ENCODE measurements around the gene CDCA7. TPM values are rescaled to one million over a fixed set of nuclear protein-coding genes. Genes with fewer than 3 reads are reported as not detected.
"Not testable (repeated sequence)": the region's sequence is repeated elsewhere in the genome, so short reads cannot be mapped to it uniquely, and the experiment has no call there.

The CDCA7 gene
- polyA plus RNA-seq = 10 to 100 TPM in 2 of 4 donors, 1 to 10 TPM in 2; 4.7 to 94.7 (median 28.4) TPM
- long read RNA-seq, donor 1 = 0 reads
- long read RNA-seq, donor 2, transcript CDCA7-202 (9 exons, 2,500 nt) = major isoform, 5 of 8 reads
- long read RNA-seq, donor 2, partial matches to known transcripts = 0 of 8 reads
- long read RNA-seq, donor 2, other reads (novel, unspliced or antisense) = 0 of 8 reads
- long read RNA-seq, donor 3, transcript CDCA7-202 (9 exons, 2,500 nt) = major isoform, 6 of 13 reads
- long read RNA-seq, donor 3, partial matches to known transcripts = 6 of 13 reads
- long read RNA-seq, donor 3, other reads (novel, unspliced or antisense) = 0 of 13 reads
- long read RNA-seq, donor 4 = 0 reads
- long read RNA-seq, donor 5, partial matches to known transcripts = 0 of 2 reads
- long read RNA-seq, donor 5, other reads (novel, unspliced or antisense) = 0 of 2 reads
- long read RNA-seq, donor 6, transcript CDCA7-202 (9 exons, 2,500 nt) = major isoform, 13 of 21 reads
- long read RNA-seq, donor 6, partial matches to known transcripts = 0 of 21 reads
- long read RNA-seq, donor 6, other reads (novel, unspliced or antisense) = 0 of 21 reads
- long read RNA-seq, donor 7 = 0 reads
- long read RNA-seq, donor 8, partial matches to known transcripts = 0 of 2 reads
- long read RNA-seq, donor 8, other reads (novel, unspliced or antisense) = 0 of 2 reads
- long read RNA-seq, donor 9, transcript CDCA7-202 (9 exons, 2,500 nt) = major isoform, 6 of 7 reads
- long read RNA-seq, donor 9, partial matches to known transcripts = 0 of 7 reads
- long read RNA-seq, donor 9, other reads (novel, unspliced or antisense) = 0 of 7 reads
- long read RNA-seq, donor 10, transcript CDCA7-202 (9 exons, 2,500 nt) = major isoform, 17 of 28 reads
- long read RNA-seq, donor 10, transcript CDCA7-201 (10 exons, 2,789 nt) = minor isoform, 6 of 28 reads
- long read RNA-seq, donor 10, partial matches to known transcripts = 5 of 28 reads
- long read RNA-seq, donor 10, other reads (novel, unspliced or antisense) = 0 of 28 reads

DNA sequence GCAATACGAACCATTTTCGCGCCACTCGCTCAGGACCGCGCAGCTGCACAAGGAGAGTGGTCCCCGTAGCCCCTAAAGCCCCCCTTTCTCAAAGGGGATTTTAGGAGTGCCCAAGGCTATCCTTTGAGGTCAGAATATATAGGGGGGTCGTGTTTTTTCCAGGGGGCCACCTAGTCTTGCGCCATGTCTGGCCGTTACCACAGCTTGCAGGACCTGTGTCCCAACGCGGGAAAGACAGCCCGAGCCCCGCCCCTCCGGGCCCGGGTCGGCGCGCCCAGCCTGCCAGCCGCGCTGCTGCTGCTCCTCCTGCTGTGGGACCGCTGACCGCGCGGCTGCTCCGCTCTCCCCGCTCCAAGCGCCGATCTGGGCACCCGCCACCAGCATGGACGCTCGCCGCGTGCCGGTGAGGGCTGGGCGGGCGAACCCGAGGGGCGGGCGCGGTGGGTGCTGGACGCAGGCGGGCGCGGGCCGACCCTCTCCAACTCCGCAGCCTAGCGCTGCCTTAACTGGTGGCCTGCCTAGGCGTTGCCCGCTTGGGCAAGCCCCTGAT lies at the start of gene CDCA7:
CDCA7 (plus strand) TSS at position 291 of the 550 bp plus-strand sequence; CDS start at position 383, 92 bp downstream.
- Histone ChIP-seq H3K4me1 (ENCODE audit: control insufficient read depth in 3 of 3, insufficient read depth in 2 of 3, low read depth in 1 of 3, low read length in 2 of 3) (peaks cover 0 to 3% (median under 1%) of the 10 kb centered on the region in 3 donors), H3K9me3 (ENCODE audit: control insufficient read depth in 2 of 2, insufficient read depth in 1 of 2, low read depth in 1 of 2, low read length in 1 of 2) (no peaks in the 10 kb centered on the region), H3K27ac (ENCODE audit: low read depth in 1 of 3, low read length in 2 of 3) (peak within 1 kb of the TSS; percentile 38 to 78 (median 63)), H3K36me3 (ENCODE audit: control insufficient read depth in 3 of 3, insufficient read depth in 2 of 3, low read depth in 1 of 3, low read length in 3 of 3) (peaks cover 0 to 3% (median 0%) of the 10 kb centered on the region in 3 donors), H3K27me3 (ENCODE audit: control insufficient read depth in 3 of 3, insufficient read depth in 3 of 3, low read length in 3 of 3) (peaks cover 0 to 3% (median 0%) of the 10 kb centered on the region in 3 donors), H3K4me3 (ENCODE audit: low read depth in 1 of 3, low read length in 3 of 3) (peak within 1 kb of the TSS; percentile 45 to 71 (median 70))
- 0 to 1% (median 0%) methylated on average over 29 to 50 of the region's 50 CpGs for WGBS, 3 donors
- DNase-seq = peak; percentile 68 to 92
- FAIRE-seq = no peak

DNA sequence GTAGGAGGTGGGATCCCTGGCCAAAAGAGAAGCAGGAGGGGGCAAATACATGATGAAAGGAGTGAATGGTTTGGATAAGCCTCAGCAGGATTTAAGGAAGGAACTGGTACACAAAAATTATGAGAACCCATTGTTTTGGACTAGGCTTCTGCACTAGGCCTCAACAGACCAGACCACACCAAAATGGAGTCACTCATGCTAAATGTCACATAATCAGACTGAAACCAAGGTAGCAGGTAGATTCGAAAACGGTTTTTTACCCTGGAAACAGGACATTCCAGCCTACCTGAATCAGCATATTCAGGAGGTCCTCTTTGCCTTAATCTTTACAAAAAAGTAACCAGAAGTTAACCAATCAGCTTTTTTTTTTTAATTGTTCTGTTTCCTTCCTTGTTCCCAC lies 49.4 kb upstream of the CDCA7 start:
- no peaks in the 10 kb centered on the region for H3K27me3 ChIP-seq (ENCODE audit: control insufficient read depth in 3 of 3, insufficient read depth in 3 of 3, low read length in 3 of 3)
- H3K4me3 ChIP-seq (ENCODE audit: low read depth in 1 of 3, low read length in 3 of 3) = no peak overlapping the region
- WGBS, 3 donors = 85 to 88% (median 86%) methylated on average over 2 of the region's 2 CpGs
- DNase-seq (no peak), FAIRE-seq (no peak)
- no peak overlapping the region for H3K27ac ChIP-seq (ENCODE audit: low read depth in 1 of 3, low read length in 2 of 3)
- peaks cover 0 to 36% of the 10 kb centered on the region in 2 donors for H3K9me3 ChIP-seq (ENCODE audit: control insufficient read depth in 2 of 2, insufficient read depth in 1 of 2, low read depth in 1 of 2, low read length in 1 of 2)
- H3K4me1 ChIP-seq (ENCODE audit: control insufficient read depth in 3 of 3, insufficient read depth in 2 of 3, low read depth in 1 of 3, low read length in 2 of 3) = no peaks in the 10 kb centered on the region
- no peaks in the 10 kb centered on the region for H3K36me3 ChIP-seq (ENCODE audit: control insufficient read depth in 3 of 3, insufficient read depth in 2 of 3, low read depth in 1 of 3, low read length in 3 of 3)

DNA sequence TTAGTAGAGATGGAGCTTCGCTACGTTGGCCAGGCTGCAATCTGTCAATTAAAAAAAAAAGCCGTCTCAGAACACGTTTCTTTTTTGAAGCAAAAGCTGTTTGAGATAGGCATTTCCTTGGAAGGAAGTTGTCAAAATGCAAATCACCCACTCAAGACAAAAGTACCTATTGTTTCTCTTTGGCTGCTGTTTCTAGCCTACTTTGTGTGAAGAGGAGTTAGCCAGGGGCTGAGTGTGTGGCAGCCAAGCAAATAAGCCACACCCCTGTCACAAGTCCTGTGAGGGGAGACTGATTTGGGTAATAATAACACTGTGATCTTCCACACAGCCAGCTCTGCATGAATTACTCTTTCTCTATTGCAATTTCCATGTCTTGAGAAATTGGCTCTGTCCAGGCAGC lies 47.4 kb upstream of the CDCA7 start:
- Histone ChIP-seq H3K9me3 (ENCODE audit: control insufficient read depth in 2 of 2, insufficient read depth in 1 of 2, low read depth in 1 of 2, low read length in 1 of 2) (peaks cover 0 to 24% of the 10 kb centered on the region in 2 donors), H3K4me1 (ENCODE audit: control insufficient read depth in 3 of 3, insufficient read depth in 2 of 3, low read depth in 1 of 3, low read length in 2 of 3) (peaks cover 0 to 13% (median 0%) of the 10 kb centered on the region in 3 donors), H3K27me3 (ENCODE audit: control insufficient read depth in 3 of 3, insufficient read depth in 3 of 3, low read length in 3 of 3) (no peaks in the 10 kb centered on the region), H3K4me3 (ENCODE audit: low read depth in 1 of 3, low read length in 3 of 3) (no peak overlapping the region), H3K27ac (ENCODE audit: low read depth in 1 of 3, low read length in 2 of 3) (no peak overlapping the region), H3K36me3 (ENCODE audit: control insufficient read depth in 3 of 3, insufficient read depth in 2 of 3, low read depth in 1 of 3, low read length in 3 of 3) (no peaks in the 10 kb centered on the region)
- 30 to 47% (median 44%) methylated on average over 4 of the region's 4 CpGs for WGBS, 3 donors
- FAIRE-seq = no peak
- no peak for DNase-seq

DNA sequence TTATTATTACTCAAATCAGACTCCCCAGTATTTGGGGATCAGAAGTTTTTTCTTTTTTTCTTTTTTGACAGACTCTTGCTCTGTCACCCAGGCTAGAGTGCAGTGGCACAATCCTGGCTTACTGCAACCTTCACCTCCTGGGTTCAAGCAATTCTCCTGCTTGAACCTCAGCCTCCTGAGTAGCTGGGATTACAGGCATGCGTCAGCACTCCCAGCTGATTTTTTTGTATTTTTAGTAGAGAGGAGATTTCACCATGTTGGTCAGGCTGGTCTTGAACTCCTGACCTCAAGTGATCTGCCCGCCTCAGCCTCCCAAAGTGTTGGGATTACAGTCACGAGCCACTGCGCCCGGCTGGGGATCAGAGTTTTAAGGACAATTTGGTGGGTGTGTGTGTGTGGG lies 45.3 kb upstream of the CDCA7 start:
- not testable (repeated sequence) for DNase-seq; H3K27ac ChIP-seq (ENCODE audit: low read depth in 1 of 3, low read length in 2 of 3); H3K27me3 ChIP-seq (ENCODE audit: control insufficient read depth in 3 of 3, insufficient read depth in 3 of 3, low read length in 3 of 3); H3K36me3 ChIP-seq (ENCODE audit: control insufficient read depth in 3 of 3, insufficient read depth in 2 of 3, low read depth in 1 of 3, low read length in 3 of 3); FAIRE-seq; H3K4me3 ChIP-seq (ENCODE audit: low read depth in 1 of 3, low read length in 3 of 3)
- H3K4me1 ChIP-seq (ENCODE audit: control insufficient read depth in 3 of 3, insufficient read depth in 2 of 3, low read depth in 1 of 3, low read length in 2 of 3) = peaks cover 0 to 19% (median 2%) of the 10 kb centered on the region in 3 donors
- peaks cover 0 to 24% of the 10 kb centered on the region in 2 donors for H3K9me3 ChIP-seq (ENCODE audit: control insufficient read depth in 2 of 2, insufficient read depth in 1 of 2, low read depth in 1 of 2, low read length in 1 of 2)
- WGBS, 3 donors = 73 to 79% (median 75%) methylated on average over 5 of the region's 5 CpGs

DNA sequence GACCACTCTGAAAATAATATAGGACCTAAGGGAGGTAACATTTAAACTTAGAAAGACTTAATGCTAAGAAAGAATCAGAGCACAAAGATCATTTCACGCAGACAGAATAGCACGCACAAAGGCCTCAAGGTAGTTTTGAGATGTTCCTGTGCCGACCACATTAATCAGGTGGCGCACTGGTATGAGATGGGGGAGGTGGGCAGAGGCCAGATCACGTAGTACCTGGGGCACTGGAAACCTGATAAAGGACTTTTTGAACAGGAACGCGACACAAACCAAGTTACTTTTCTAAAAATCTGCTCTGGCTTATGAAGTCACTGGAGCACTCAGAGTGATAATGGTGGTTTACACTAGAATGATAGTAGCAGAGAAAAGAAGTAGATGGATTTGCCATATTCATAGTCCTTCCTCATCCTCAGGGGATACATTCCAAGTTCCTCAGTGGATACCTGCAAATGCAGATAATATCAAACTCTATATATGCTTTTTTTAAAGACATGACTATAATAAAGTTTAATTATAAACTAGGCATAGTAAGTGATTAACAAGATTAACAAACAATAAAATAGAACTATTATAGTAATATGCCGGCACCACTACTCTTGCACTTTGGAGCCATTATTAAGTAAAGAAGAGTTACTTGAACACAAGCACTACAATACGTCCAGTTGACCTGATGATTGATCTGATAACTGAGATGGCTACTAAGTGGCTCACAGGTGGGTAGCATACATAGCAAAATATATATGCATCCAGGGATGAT lies 42.6 kb upstream of the CDCA7 start:
- FAIRE-seq = peak; percentile 44
- H3K36me3 ChIP-seq (ENCODE audit: control insufficient read depth in 3 of 3, insufficient read depth in 2 of 3, low read depth in 1 of 3, low read length in 3 of 3) = no peaks in the 10 kb centered on the region
- H3K9me3 ChIP-seq (ENCODE audit: control insufficient read depth in 2 of 2, insufficient read depth in 1 of 2, low read depth in 1 of 2, low read length in 1 of 2) = peaks cover 0 to 28% of the 10 kb centered on the region in 2 donors
- H3K4me1 ChIP-seq (ENCODE audit: control insufficient read depth in 3 of 3, insufficient read depth in 2 of 3, low read depth in 1 of 3, low read length in 2 of 3) = peaks cover 0 to 19% (median 2%) of the 10 kb centered on the region in 3 donors
- no peaks in the 10 kb centered on the region for H3K27me3 ChIP-seq (ENCODE audit: control insufficient read depth in 3 of 3, insufficient read depth in 3 of 3, low read length in 3 of 3)
- WGBS, 3 donors = 23 to 68% (median 33%) methylated on average over 9 of the region's 9 CpGs
- H3K4me3 ChIP-seq (ENCODE audit: low read depth in 1 of 3, low read length in 3 of 3) = no peak overlapping the region
- peak overlapping the region; percentile 30 to 44 (median 42) for H3K27ac ChIP-seq (ENCODE audit: low read depth in 1 of 3, low read length in 2 of 3)
- DNase-seq = peak; percentile 61 to 69

DNA sequence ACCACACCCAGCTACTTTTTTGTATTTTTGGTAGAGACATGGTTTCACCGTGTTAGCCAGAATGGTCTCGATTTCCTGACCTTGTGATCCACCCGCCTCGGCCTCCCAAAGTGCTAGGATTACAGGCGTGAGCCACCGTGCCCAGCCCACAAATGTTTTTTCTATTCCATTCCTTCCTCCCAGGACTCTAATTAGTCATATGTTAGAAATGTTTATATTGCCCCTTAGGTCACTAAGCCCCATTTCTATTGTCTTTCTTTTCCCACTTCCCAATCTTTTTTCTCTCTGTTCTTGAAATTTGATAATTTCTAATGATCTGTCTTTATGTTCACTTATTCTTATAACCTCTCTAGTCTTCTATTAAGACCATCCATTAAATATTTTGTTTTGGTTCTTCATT lies 31.3 kb upstream of the CDCA7 start:
- Histone ChIP-seq H3K27ac (ENCODE audit: low read depth in 1 of 3, low read length in 2 of 3) (no peak overlapping the region), H3K27me3 (ENCODE audit: control insufficient read depth in 3 of 3, insufficient read depth in 3 of 3, low read length in 3 of 3) (peaks cover 0 to 7% (median 0%) of the 10 kb centered on the region in 3 donors), H3K9me3 (ENCODE audit: control insufficient read depth in 2 of 2, insufficient read depth in 1 of 2, low read depth in 1 of 2, low read length in 1 of 2) (peaks cover 0 to 27% of the 10 kb centered on the region in 2 donors), H3K4me1 (ENCODE audit: control insufficient read depth in 3 of 3, insufficient read depth in 2 of 3, low read depth in 1 of 3, low read length in 2 of 3) (no peaks in the 10 kb centered on the region), H3K36me3 (ENCODE audit: control insufficient read depth in 3 of 3, insufficient read depth in 2 of 3, low read depth in 1 of 3, low read length in 3 of 3) (no peaks in the 10 kb centered on the region), H3K4me3 (ENCODE audit: low read depth in 1 of 3, low read length in 3 of 3) (no peak overlapping the region)
- FAIRE-seq = no peak
- DNase-seq = no peak
- 89 to 100% (median 97%) methylated on average over 6 of the region's 6 CpGs for WGBS, 3 donors

DNA sequence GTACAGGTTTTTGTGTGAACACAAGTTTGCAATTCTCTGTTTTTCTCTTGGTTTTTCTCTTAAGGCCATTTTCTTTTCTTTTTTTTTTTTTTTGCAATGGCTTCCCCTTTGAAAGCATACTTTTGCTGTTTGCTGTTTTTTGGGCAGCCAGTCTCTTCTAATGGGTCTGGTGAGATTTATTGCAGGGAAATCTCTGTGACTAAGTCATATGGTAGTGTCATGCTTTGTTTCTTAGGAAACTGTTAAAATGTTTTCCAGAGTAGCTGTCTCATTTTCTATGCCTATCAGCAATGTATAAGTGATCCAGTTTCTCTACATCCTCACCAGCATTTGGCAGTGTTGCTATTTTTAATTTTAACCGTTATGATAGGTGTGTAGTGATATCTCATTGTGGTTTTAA lies 27.9 kb upstream of the CDCA7 start:
- Histone ChIP-seq H3K36me3 (ENCODE audit: control insufficient read depth in 3 of 3, insufficient read depth in 2 of 3, low read depth in 1 of 3, low read length in 3 of 3) (no peaks in the 10 kb centered on the region), H3K27me3 (ENCODE audit: control insufficient read depth in 3 of 3, insufficient read depth in 3 of 3, low read length in 3 of 3) (peaks cover 0 to 5% (median 0%) of the 10 kb centered on the region in 3 donors), H3K27ac (ENCODE audit: low read depth in 1 of 3, low read length in 2 of 3) (no peak overlapping the region), H3K9me3 (ENCODE audit: control insufficient read depth in 2 of 2, insufficient read depth in 1 of 2, low read depth in 1 of 2, low read length in 1 of 2) (peaks cover 0 to 30% of the 10 kb centered on the region in 2 donors), H3K4me3 (ENCODE audit: low read depth in 1 of 3, low read length in 3 of 3) (no peak overlapping the region), H3K4me1 (ENCODE audit: control insufficient read depth in 3 of 3, insufficient read depth in 2 of 3, low read depth in 1 of 3, low read length in 2 of 3) (no peaks in the 10 kb centered on the region)
- DNase-seq (no peak), FAIRE-seq (no peak)
- WGBS, 3 donors = 80 to 86% (median 83%) methylated on average over 1 of the region's 1 CpG

Measured in small intestine (tissue), 16 donors.